H1 (cell line): ENCODE measurements around the gene LRRC45.

Experiments used
- CTCF ChIP-seq, 3 experiments: IDR thresholded peaks; 1 replicate in 2 of 3; 2 replicates in 1 of 3; pipeline versions ENCODE4 v1.5.1 to v1.6.1; 2011; ENCODE audit warnings: low read length in 3 of 3, mild to moderate bottlenecking in 3 of 3, inconsistent platforms in 2 of 3, low read depth in 1 of 3, moderate library complexity in 1 of 3; ENCODE audit not compliant: insufficient read depth in 1 of 3; ENCODE audit errors: control extremely low read depth in 1 of 3
- POLR2AphosphoS5 ChIP-seq: IDR thresholded peaks from 2 replicates; pipeline ENCODE4 v1.6.1; 2011; ENCODE audit warnings: low read depth, low read length

GRCh38 chr17:82029990-82030469, 6.9 kb downstream of the LRRC45 start:
- no peak for TF ChIP-seq POLR2AphosphoS5
- TF ChIP-seq CTCF (IDR thresholded peaks at IDR 0.05; ENCODE audit: control extremely low read depth in 1 of 3, insufficient read depth in 1 of 3, low read depth in 1 of 3, low read length in 3 of 3), result no peak
